Measurements from ENCODE around the gene EML4.

DNA sequence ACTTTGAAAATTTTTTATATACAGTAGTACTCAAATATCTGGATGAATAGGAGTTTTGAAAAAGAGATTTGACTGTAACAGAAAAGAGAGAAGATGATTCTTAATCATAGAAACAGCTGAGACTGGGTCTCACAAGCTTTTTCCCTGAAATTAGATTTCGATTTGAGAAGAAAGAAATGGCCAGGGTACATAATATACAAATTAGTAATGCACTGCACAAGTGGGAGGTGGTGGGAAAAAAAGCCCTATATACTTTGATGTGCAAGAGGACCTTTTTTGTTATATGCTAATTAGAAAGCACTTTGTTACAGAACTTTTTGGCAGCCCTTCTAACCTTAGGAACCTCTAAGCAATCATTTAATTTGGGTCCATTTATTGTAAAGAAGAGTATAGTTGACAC lies 62.9 kb downstream of the EML4 start:
- TF ChIP-seq, protein P1, sequence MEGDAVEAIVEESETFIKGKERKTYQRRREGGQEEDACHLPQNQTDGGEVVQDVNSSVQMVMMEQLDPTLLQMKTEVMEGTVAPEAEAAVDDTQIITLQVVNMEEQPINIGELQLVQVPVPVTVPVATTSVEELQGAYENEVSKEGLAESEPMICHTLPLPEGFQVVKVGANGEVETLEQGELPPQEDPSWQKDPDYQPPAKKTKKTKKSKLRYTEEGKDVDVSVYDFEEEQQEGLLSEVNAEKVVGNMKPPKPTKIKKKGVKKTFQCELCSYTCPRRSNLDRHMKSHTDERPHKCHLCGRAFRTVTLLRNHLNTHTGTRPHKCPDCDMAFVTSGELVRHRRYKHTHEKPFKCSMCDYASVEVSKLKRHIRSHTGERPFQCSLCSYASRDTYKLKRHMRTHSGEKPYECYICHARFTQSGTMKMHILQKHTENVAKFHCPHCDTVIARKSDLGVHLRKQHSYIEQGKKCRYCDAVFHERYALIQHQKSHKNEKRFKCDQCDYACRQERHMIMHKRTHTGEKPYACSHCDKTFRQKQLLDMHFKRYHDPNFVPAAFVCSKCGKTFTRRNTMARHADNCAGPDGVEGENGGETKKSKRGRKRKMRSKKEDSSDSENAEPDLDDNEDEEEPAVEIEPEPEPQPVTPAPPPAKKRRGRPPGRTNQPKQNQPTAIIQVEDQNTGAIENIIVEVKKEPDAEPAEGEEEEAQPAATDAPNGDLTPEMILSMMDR (conservative IDR thresholded peaks at IDR 0.05), result no peak
- TF ChIP-seq ZFX (IDR thresholded peaks at IDR 0.05), result no peak
